SK-N-MC (cell line): ENCODE measurements around the gene ARRB1.

Experiments used
- EZH2 ChIP-seq: fragments of 200-600 bp; sonication (generic); IDR thresholded peaks from one replicate; pipeline ENCODE4 v1.6.1; 2017; ENCODE audit warnings: antibody characterized with exemption
- POLR2AphosphoS5 ChIP-seq: IDR thresholded peaks from 2 replicates; pipeline ENCODE4 v1.6.1; 2012; ENCODE audit warnings: mild to moderate bottlenecking, low read depth, low read length, borderline replicate concordance

DNA sequence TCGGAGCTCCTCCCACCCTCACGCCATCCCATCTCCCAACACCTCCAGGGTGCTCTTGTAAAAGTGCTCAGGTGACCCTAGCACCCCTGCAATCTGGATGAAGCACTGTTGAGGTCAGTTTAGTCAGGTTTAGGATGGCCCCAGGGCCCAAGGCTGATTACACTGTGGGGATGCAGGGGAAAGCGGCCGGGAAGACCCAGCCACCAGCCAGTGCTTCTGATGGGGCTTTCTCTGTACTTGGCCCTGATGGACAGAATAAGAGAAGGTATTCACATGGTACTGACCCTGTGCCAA lies 82.1 kb downstream of the ARRB1 start:
- TF ChIP-seq POLR2AphosphoS5 (no peak), EZH2 (no peak)
